NCI-H187 (cell line): ENCODE results near the gene MTHFR.

Source experiments
- DNase-seq, 2 experiments: peaks; one replicate each; lab custom pipeline; 2025; lab: John Stamatoyannopoulos, UW

Gene MTHFR

DNA sequence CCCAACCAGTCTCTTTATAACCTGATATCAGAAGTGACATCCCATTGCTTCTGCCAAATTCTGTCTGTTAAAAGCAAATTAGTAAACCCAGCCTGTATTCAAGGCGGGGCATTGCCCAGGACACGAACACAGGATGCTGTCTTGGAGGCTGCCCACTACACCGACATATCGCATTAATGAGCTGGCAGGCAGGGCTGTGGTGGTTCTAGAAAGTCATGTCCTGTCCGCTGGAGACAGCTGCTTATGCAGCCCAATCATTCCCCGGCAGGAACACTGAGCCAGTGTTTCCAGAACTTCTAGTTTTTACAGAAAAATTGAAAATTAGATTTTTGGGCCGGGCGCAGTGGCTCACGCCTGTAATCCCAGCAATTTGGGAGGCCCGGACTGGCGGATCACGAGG lies 24.5 kb downstream of the MTHFR start:
- no peak for DNase-seq

DNA sequence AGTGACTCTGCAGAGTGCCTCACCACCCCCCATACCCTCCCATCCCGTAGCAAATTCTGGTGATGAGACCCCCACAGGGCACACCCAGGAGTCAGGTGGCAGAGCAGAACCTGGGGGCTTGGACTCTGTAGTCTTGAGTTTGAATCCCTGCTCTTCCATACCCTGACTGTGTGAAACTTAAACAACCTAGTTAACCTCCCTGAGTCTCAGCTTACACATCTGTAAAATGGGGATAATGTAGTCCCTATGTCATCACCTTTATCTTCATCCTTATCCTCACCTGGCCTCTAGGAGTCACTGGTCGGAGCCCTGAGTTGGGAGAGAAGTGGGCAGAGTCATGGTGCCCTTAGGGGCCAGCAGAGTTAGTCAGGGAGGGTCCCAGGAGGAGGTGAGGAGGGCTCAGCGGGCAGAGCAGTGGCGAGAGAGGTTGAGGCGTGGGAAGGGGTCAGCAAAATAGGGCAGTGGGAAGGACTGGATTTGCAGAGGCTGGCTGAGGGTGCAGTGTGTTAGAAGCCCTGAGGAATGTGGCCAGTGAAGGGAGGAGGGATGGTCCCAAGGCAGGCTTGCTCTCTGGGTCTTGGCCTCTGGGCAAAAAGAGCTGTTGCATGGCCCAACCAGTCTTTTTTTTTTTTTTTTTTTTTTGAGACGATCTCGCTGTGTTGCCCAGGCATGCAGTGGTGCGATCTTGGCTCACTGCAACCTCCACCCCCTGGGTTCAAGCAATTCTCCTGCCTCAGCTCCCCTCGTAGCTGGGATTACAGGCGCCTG lies 25.2 kb downstream of the MTHFR start:
- no peak for DNase-seq

GRCh38 chr1:11779715-11780379 lies 25.9 kb downstream of the MTHFR start:
- no peak for DNase-seq

DNA sequence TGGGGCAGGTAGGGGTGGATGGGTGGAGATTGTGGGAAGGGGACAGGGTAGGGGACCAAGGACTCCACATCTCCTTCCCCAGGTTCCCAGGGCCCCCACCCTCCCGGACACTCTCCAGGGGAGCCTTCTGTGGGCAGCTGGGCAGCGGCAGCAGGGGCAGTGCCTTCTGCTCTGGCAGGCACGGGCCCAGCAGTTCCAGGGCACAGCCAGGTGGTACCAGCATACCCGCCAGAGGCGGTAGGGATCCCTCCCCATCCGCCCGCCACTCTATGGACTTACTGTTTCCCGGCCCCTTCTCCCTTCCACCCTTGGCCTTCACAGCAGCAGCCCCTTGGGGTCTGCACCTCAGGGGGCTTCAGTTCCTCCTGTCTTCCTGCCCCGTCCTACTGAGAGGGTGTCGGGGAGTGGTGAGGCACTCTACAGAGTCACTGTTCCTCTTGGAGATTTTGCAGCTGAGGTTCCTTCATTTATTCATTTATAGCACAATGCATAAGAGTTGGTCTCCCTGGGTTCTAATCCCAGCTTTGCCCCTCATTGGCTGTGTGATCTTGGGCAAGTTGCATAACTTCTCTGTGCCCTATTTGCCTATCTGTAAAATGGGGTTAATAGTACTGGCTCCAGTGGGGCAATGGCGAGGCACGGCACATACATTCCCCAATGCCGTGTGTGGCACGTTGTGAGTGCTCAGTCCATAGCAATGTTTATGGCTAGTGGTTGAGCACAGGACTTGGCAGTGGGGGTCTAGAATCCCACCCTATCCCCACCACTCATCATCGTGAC lies 26.7 kb downstream of the MTHFR start:
- no peak for DNase-seq

DNA sequence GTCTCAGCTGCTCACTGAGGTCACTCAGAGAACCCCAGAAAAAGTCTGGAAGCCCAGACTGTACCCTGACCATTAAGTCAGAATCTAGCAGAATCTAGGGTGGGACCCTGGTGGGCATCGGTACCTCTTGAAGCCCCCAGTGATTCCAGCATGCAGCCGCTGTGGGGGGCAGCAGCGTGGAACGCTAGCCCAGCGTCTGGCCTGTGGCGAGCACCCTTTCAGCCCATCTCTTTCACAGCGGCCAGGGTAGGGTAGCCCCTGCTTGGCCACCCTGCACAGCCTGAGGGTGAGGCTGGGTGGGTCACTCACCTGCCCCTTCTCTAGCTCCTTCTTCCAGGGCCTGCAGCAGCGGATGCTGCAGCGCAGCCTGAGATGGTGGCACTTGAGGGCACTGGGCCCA lies 27.4 kb downstream of the MTHFR start:
- no peak for DNase-seq

DNA sequence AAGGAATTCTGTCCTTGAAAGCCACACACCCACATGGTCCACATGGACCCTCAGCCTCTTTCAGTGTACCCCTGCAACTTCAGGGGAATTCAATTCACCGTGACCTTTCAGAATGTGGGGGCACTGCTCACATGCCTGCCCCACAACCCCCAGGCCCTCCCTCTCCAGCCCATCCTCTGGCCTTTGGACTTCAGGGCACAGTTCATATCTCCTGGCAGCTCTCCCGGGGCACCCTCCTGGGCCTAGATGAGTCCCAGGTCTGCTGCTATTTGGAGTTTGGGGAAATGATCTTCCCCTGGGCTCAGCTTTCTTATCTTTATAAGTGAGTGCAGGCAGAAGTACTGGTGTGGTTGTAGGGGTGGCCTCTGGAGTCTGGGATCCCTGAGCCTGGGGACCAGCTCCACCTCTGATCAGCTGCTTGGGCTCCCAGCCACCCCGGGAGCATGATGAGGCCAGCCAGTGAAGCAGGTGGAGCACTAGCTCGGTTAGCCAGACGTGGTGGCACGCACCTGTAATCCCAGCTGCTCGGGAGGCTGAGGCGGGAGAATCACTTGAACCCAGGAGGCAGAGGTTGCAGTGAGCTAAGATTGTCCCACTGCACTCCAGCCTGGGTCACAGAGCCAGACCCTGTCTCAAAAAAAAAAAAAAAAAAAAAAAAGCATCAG lies 28.0 kb downstream of the MTHFR start:
- no peak for DNase-seq

GRCh38 chr1:11774753-11775152 lies 31.0 kb downstream of the MTHFR start:
- DNase-seq: no peak

GRCh38 chr1:11772458-11772857 lies 33.3 kb downstream of the MTHFR start:
- no peak for DNase-seq

DNA sequence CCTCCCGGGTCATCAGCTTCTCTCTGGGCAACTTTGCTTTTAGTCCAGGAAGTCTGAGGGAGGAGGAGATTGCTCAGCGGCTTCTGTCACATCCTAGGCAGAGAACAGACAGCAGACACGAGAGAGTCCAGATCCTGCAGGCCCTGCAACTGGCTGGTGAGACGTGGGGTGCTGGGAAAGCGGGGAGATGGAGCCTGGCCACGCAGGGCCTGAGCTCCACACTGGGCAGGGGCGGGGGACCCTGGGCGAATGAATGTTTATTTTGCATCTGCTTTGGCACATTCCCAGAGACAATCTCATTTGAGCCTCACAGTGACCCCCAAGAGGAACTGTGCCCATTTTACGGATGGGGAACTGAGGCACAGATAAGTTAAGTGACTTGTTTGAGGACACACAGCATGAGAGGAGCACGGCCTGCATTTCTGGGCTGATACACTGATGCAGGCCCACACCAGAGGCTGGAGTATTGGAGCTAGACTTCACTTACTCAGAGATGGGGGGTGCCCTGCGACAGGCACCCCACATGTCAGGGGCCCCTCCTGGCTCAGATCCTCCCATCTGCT lies 34.2 kb downstream of the MTHFR start:
- DNase-seq: no peak

- no peak for DNase-seq
These were observed 35.8 kb downstream of the MTHFR start for GRCh38 chr1:11770011-11770410.

GRCh38 chr1:11769274-11769673 lies 36.5 kb downstream of the MTHFR start:
- no peak for DNase-seq

- DNase-seq: no peak
These were observed 36.9 kb downstream of the MTHFR start for GRCh38 chr1:11768821-11769220.

DNA sequence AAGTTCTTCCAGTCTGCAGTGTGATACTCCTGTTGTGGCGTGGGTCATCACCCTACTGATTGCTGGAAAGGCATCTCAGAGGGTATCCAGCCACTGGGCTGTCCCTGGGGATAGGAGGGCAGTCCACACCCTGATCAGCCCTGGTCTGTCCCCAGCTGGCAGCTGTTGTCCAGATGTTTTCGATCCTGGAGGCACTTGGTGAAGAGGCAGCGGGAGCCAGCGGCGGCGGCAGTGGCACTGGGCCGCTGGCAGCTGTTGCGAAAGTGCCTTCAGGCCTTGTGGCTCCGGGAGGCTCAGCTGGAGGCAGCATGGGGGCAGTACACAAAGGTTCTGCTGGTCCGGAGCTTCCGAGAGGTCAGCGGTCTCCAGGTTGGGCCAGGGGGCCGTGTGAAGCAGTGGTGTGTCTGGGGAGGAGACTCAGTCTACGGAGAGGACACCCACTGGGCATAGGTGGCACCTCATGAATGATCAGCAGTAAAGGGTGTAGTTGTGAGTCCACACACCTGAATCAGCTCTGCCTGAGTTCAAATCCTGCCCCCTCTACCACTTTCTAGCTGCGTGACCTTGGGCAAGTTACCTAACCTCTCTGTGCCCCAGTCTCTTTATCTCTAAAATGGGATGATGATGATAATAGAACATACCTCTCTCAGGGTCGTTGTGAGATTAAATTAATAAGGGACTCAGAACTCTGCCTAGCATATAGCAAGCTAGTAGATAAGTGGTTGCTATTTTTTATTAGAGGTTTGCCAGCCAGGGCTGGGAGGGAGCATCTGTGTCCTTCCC lies 37.7 kb downstream of the MTHFR start:
- DNase-seq: no peak

DNA sequence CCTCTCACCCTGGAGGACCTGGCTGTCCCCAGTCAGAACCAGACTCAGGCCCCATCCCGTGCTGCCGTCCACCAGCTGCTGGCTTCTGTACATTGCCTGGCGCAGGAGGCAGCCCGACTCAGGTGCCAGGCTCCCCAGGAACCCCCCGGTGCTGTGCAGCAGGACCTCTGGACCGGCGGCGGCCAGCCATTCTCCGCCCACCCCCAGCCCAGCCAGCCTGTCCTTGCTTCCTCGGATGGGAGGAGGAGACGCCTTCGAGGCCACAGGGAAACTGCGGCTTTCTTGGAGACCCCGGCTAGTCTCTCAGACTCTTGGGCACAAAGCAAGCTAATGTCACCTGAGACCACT lies 39.4 kb downstream of the MTHFR start:
- no peak for DNase-seq

DNA sequence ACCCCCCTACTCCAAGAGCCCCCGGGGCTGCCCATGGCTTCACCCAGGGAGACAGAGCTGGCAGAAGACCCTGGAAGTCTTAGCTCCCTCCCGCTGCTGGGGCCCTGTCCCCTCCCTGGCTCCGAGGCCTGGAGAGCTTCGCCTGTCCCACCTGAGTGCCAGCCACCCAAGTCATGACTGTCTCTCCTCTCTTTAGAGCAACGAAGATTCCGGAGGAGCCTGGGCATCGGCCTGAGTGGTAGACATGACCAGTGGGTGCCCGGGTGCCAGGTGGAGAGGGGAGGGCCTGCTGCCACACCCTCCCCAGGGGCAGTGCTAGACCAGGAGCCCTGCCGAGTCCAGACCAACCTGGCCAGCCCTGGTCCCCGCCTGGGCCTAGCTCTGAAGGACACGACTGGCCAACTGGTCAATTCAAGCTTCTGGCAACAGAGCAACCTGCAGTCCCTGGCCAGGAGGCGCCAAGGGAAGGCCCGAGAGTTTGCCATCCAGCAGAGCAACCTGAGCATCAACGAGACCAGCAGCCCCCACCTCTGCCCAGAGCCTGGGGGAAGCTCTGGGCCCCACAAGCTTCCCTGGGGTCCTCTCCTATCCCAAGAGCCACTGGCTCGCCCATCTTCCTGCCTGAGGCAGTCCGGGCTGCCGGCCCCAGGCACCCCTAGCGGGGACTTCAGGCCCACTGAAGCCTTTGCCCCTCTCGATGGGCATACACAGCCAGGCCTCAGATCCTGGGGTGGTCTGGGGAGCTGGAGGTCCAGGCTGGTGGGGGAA lies 39.9 kb downstream of the MTHFR start:
- no peak for DNase-seq

DNA sequence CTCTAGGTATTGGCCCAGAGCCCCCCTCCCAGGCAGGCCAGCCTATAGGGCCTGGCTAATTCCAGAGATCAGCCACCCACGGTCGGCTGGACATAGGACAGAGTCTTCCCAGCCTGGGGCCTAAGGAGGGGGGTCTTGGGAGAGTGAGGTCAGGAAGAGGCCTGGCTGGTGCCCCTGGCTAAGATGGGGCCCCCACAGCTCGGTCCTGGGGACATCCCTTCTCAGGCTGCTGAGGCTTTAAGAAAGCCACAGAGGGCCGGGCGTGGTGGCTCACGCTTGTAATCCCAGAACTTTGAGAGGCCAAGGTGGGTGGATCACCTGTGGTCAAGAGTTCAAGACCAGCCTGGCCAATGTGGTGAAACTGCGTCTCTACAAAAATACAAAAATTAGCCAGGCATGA lies 41.2 kb downstream of the MTHFR start:
- DNase-seq: no peak

DNA sequence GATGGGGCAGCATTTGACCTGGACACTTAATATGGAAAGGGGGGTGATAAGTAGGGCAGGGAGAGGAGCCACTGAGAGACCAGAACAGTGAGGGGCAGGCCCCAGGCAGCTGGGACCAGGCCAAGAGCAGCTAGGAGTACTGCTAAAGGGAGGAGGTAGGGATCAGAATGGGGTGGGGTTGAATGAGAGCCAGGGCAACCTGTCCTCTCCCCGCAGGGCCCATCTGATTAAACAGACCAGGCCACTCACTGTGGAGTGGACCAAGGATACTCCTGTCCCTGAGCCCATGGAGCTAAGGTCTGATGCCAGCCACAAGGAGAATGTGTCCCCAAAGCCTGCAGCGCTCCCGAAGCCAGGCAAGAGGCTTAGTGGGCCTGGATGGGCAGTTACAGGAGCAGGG lies 41.6 kb downstream of the MTHFR start:
- DNase-seq: no peak

DNA sequence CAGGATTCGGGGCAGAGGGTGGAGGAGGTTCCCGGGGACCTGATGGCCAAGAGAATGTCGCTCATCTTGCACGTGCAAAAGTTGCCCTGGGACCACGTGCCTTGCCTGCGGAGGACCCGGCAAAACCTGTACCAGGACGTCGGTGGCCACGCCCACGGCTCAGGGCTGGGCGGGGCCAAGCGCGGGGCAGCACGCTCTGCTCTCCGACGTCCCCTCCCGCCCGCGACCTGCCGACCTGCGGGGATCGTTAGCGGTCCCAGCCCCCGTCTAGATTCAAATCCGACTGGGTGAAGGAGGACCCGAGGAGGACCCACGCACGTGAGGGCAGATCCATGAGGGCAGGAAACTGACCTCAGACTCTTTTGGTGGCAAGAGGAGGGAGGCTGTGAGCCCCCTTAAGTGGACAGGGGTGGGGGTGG lies 43.8 kb downstream of the MTHFR start, which contains the start of gene C1orf167:
Gene C1orf167 (plus strand): TSS at position 206 of the 419 bp plus-strand sequence. CDS start 2,208 bp downstream, outside the sequence.
- DNase-seq: no peak

DNA sequence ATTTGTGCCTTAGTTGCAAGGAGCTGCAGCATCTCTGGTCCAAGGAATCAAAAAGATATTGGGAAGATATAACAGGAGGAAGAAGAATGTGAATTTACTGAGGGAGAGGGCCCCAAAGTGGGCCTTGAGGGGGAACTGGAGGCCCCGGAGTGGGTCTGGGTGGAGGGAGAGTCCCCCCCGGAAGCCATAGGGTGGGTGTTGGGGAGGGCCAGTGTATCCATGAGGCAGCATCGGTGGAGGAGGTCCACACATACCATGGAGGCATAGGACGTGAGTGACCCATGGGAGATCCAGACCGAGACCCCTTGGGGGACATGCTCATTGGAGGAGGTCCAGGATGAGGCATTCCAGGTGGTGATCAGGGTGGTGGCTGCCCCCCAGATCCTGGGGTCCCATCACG lies 44.5 kb downstream of the MTHFR start:
- DNase-seq: no peak

DNA sequence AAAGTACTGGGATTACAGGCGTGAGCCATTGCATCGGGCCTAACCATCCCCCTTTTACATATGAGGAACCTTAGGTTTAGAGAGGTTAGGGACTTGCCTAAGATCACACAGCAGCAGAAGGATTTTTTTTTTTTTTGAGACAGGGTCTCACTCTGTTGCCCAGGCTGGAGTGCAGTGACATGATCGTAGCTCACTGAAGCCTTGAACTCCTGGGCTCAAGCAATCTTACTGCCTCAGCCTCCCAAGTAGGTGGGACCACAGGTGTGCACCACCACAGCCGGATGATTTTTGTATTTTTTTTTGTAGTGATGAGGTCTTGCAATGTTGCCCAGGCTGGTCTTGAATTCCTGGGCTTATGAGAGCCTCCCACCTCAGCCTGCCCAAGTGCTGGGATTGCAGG lies 46.0 kb downstream of the MTHFR start:
- DNase-seq: no peak

- DNase-seq: no peak
These were observed 48.7 kb downstream of the MTHFR start for GRCh38 chr1:11757047-11757446.
